HepG2 (cell line): Measurements from ENCODE around the gene TDRD9. TPM values are rescaled to one million over a fixed set of nuclear protein-coding genes. Genes with fewer than 3 reads are reported as not detected.
A peak's percentile ranks its signal among the peaks of the same experiment; 100 is the strongest.

Source experiments
- ATF1 ChIP-seq: IDR thresholded peaks from 2 replicates; pipeline ENCODE4 v1.6.1; 2016; ENCODE audit warnings: mild to moderate bottlenecking, control low read depth
- CTCF ChIP-seq: sonication (generic); formaldehyde crosslinking; IDR thresholded peaks from 2 replicates; pipeline ENCODE4 v1.5.0; 2020; ENCODE audit warnings: mild to moderate bottlenecking, missing genetic modification reagents, moderate library complexity
- ELF3 ChIP-seq: IDR thresholded peaks from 2 replicates; pipeline ENCODE4 v1.6.1; 2016; ENCODE audit warnings: missing genetic modification reagents, missing compliant biosample characterization
- RELA ChIP-seq: sonication (generic); formaldehyde crosslinking; IDR thresholded peaks from 2 replicates; pipeline ENCODE4 v1.4.0; 2020; ENCODE audit warnings: missing genetic modification reagents
- RORA ChIP-seq: sonication (generic); formaldehyde crosslinking; IDR thresholded peaks from 2 replicates; pipeline ENCODE4 v1.5.0; 2020; ENCODE audit warnings: mild to moderate bottlenecking, missing genetic modification reagents, moderate library complexity
- RXRB ChIP-seq: IDR thresholded peaks from 2 replicates; pipeline ENCODE4 v1.6.1; 2016; ENCODE audit warnings: borderline replicate concordance, missing genetic modification reagents, missing compliant biosample characterization
- SRY ChIP-seq: sonication (generic); formaldehyde crosslinking; IDR thresholded peaks from 2 replicates; pipeline ENCODE4 v1.8.0; 2022; ENCODE audit warnings: mild to moderate bottlenecking, missing genetic modification reagents
- ZNF687 ChIP-seq: sonication (generic); formaldehyde crosslinking; IDR thresholded peaks from 2 replicates; pipeline ENCODE4 v1.5.1; 2020; ENCODE audit warnings: mild to moderate bottlenecking, missing genetic modification reagents, moderate library complexity
- ZNF790 ChIP-seq: sonication (generic); formaldehyde crosslinking; IDR thresholded peaks from 2 replicates; pipeline ENCODE4 v1.8.0; 2022; ENCODE audit warnings: missing genetic modification reagents, mild to moderate bottlenecking, borderline replicate concordance
- polyA plus RNA-seq, 8 experiments: library from polyadenylated mRNA; depleted of rRNA in 3 of 8; stranded (reverse) in 7 of 8; unstranded in 1 of 8; fragments of >200 nt; fragmentation: Illumina TruSeq in 4 of 8; extraction: Trizol in 4 of 8; gene quantifications; 2 replicates each; pipeline versions ENCODE4 v1.2.1 to v1.2.3, GENCODE V29; 2011 to 2016; ENCODE audit warnings: low read depth in 4 of 8, missing spikeins in 1 of 8, mixed read lengths in 1 of 8; ENCODE audit not compliant: insufficient read depth in 1 of 8
- total RNA-seq, 5 experiments: library from RNA; depleted of rRNA; stranded (reverse); fragments of >200 nt; fragmentation: Illumina TruSeq; extraction: Trizol; gene quantifications; 2 replicates each; pipeline ENCODE4 v1.2.3, GENCODE V29; 2016; ENCODE audit warnings: low read depth in 1 of 5
- TF ChIP-seq, protein P1 (sequence below): sonication (generic); formaldehyde crosslinking; IDR thresholded peaks from 2 replicates; pipeline ENCODE4 v1.4.0; 2020; ENCODE audit warnings: missing genetic modification reagents, borderline replicate concordance
- TF ChIP-seq, protein P2 (sequence below): sonication (generic); formaldehyde crosslinking; IDR thresholded peaks from 2 replicates; pipeline ENCODE4 v1.5.0; 2020; ENCODE audit warnings: mild to moderate bottlenecking, missing genetic modification reagents
- TF ChIP-seq, protein P3 (sequence below): sonication (generic); formaldehyde crosslinking; conservative IDR thresholded peaks from 2 replicates; pipeline ENCODE4 v1.8.1; 2023; ENCODE audit warnings: missing genetic modification reagents
- TF ChIP-seq, protein P4 (sequence below): sonication (generic); formaldehyde crosslinking; IDR thresholded peaks from 2 replicates; pipeline ENCODE4 v1.5.0; 2020; ENCODE audit warnings: missing genetic modification reagents, mild to moderate bottlenecking, borderline replicate concordance

Gene TDRD9
- total and polyA plus RNA-seq, 2 of the 13 experiments (the other 11 are each of a cell fraction or from before 2014, with no cell fraction given), result not detected

GRCh38 chr14:103920981-103921854 lies 7.0 kb upstream of the TDRD9 start (continued):
- TF ChIP-seq, protein P1, sequence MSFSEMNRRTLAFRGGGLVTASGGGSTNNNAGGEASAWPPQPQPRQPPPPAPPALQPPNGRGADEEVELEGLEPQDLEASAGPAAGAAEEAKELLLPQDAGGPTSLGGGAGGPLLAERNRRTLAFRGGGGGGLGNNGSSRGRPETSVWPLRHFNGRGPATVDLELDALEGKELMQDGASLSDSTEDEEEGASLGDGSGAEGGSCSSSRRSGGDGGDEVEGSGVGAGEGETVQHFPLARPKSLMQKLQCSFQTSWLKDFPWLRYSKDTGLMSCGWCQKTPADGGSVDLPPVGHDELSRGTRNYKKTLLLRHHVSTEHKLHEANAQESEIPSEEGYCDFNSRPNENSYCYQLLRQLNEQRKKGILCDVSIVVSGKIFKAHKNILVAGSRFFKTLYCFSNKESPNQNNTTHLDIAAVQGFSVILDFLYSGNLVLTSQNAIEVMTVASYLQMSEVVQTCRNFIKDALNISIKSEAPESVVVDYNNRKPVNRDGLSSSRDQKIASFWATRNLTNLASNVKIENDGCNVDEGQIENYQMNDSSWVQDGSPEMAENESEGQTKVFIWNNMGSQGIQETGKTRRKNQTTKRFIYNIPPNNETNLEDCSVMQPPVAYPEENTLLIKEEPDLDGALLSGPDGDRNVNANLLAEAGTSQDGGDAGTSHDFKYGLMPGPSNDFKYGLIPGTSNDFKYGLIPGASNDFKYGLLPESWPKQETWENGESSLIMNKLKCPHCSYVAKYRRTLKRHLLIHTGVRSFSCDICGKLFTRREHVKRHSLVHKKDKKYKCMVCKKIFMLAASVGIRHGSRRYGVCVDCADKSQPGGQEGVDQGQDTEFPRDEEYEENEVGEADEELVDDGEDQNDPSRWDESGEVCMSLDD (CRISPR knock-in tag), result no peak
- no peak for TF ChIP-seq ZNF790 (CRISPR knock-in tag)
- no peak for TF ChIP-seq ATF1
- peak; percentile 45; the same call in 1 of the 2 replicates for TF ChIP-seq RXRB (CRISPR knock-in tag)
- TF ChIP-seq, protein P2, sequence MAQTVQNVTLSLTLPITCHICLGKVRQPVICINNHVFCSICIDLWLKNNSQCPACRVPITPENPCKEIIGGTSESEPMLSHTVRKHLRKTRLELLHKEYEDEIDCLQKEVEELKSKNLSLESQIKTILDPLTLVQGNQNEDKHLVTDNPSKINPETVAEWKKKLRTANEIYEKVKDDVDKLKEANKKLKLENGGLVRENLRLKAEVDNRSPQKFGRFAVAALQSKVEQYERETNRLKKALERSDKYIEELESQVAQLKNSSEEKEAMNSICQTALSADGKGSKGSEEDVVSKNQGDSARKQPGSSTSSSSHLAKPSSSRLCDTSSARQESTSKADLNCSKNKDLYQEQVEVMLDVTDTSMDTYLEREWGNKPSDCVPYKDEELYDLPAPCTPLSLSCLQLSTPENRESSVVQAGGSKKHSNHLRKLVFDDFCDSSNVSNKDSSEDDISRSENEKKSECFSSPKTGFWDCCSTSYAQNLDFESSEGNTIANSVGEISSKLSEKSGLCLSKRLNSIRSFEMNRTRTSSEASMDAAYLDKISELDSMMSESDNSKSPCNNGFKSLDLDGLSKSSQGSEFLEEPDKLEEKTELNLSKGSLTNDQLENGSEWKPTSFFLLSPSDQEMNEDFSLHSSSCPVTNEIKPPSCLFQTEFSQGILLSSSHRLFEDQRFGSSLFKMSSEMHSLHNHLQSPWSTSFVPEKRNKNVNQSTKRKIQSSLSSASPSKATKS (CRISPR knock-in tag), result no peak
- TF ChIP-seq, protein P3, sequence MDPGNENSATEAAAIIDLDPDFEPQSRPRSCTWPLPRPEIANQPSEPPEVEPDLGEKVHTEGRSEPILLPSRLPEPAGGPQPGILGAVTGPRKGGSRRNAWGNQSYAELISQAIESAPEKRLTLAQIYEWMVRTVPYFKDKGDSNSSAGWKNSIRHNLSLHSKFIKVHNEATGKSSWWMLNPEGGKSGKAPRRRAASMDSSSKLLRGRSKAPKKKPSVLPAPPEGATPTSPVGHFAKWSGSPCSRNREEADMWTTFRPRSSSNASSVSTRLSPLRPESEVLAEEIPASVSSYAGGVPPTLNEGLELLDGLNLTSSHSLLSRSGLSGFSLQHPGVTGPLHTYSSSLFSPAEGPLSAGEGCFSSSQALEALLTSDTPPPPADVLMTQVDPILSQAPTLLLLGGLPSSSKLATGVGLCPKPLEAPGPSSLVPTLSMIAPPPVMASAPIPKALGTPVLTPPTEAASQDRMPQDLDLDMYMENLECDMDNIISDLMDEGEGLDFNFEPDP (CRISPR knock-in tag), result no peak
- peak; percentile 23 for TF ChIP-seq RELA (CRISPR knock-in tag)
- TF ChIP-seq, protein P4, sequence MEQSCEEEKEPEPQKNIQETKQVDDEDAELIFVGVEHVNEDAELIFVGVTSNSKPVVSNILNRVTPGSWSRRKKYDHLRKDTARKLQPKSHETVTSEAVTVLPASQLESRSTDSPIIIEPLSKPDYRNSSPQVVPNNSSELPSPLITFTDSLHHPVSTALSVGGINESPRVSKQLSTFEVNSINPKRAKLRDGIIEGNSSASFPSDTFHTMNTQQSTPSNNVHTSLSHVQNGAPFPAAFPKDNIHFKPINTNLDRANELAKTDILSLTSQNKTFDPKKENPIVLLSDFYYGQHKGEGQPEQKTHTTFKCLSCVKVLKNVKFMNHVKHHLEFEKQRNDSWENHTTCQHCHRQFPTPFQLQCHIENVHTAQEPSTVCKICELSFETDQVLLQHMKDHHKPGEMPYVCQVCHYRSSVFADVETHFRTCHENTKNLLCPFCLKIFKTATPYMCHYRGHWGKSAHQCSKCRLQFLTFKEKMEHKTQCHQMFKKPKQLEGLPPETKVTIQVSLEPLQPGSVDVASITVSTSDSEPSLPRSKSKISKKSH (CRISPR knock-in tag), result peak; percentile 93; the same call in 1 of the 2 replicates
- peak; percentile 91 for TF ChIP-seq ELF3 (CRISPR knock-in tag)
- TF ChIP-seq ZNF687 (CRISPR knock-in tag), result peak; percentile 93
- no peak for TF ChIP-seq RORA (CRISPR knock-in tag)
- peak; percentile 44 for TF ChIP-seq SRY (CRISPR knock-in tag)
- peak; percentile 99 for TF ChIP-seq CTCF
